Muscle of back (tissue), 11 donors: ENCODE data around the gene ETV4. TPM values are rescaled to one million over a fixed set of nuclear protein-coding genes. Genes with fewer than 3 reads are reported as not detected.

Experiments
- DNase-seq, 3 donors: peaks; one replicate each; pipeline versions ENCODE4 v3.0.0 to v3.0.0-alpha.2; 2013
- polyA plus RNA-seq, 10 donors: library from polyadenylated mRNA; unstranded; fragments of 120-200 nt; gene quantifications; one replicate each; pipeline ENCODE4 v1.2.1, GENCODE V29; 2013; ENCODE audit not compliant: insufficient read length in 10 of 10

Gene ETV4
- polyA plus RNA-seq, 10 donors: 3.8 to 7.2 (median 5.8) TPM

GRCh38 chr17:43573579-43574321, 27.6 kb upstream of the ETV4 start:
- DNase-seq: no peak

- no peak for DNase-seq
Observed at GRCh38 chr17:43572368-43572980, 26.3 kb upstream of the ETV4 start.

GRCh38 chr17:43570518-43570928, 24.4 kb upstream of the ETV4 start:
- no peak for DNase-seq

GRCh38 chr17:43568506-43569082, 22.5 kb upstream of the ETV4 start:
- no peak for DNase-seq

GRCh38 chr17:43563600-43564594, 17.8 kb upstream of the ETV4 start:
- DNase-seq: no peak

GRCh38 chr17:43562679-43563599, 16.8 kb upstream of the ETV4 start:
- DNase-seq: peak in 1 of 3 donors; percentile 60

- no peak for DNase-seq
Observed at GRCh38 chr17:43560461-43561427, 14.6 kb upstream of the ETV4 start.

- DNase-seq: peak in 1 of 3 donors; percentile 58
Observed at GRCh38 chr17:43559161-43559816, 13.1 kb upstream of the ETV4 start.

- no peak for DNase-seq
Observed at GRCh38 chr17:43558805-43559160, 12.6 kb upstream of the ETV4 start.

- no peak for DNase-seq
Observed at GRCh38 chr17:43556292-43556691, 10.2 kb upstream of the ETV4 start.

GRCh38 chr17:43554857-43555256, 8.7 kb upstream of the ETV4 start:
- DNase-seq: no peak

GRCh38 chr17:43553573-43553972, 7.4 kb upstream of the ETV4 start:
- DNase-seq: no peak

GRCh38 chr17:43552229-43552837, 6.2 kb upstream of the ETV4 start:
- no peak for DNase-seq

GRCh38 chr17:43550754-43551153, 4.6 kb upstream of the ETV4 start:
- DNase-seq: no peak

GRCh38 chr17:43549496-43549895, 3.4 kb upstream of the ETV4 start:
- DNase-seq: no peak

- DNase-seq: no peak
Observed at GRCh38 chr17:43548689-43549379, 2.7 kb upstream of the ETV4 start.

GRCh38 chr17:43547659-43548256, 1.6 kb upstream of the ETV4 start:
- no peak for DNase-seq

GRCh38 chr17:43547189-43547550, 1.0 kb upstream of the ETV4 start:
- no peak for DNase-seq
